Measurements from ENCODE around the gene CTU1. TPM values are rescaled to one million over a fixed set of nuclear protein-coding genes. Genes with fewer than 3 reads are reported as not detected.

The CTU1 gene
- total RNA-seq: 10 to 100 TPM in 1 of 2 donors, 1 to 10 TPM in 1; 6.0 to 32.3 TPM

- no peaks in the 10 kb centered on the region for H3K9me3 ChIP-seq
- intact Hi-C loops (cut with DNase I): loop anchor here (10.0 kb wide), 1 partner anchor 303 kb away; no protein-coding TSS in a partner anchor
- no peaks in the 10 kb centered on the region for H3K27me3 ChIP-seq
- WGBS, 2 donors: 0% methylated on average over 17 to 43 of the region's 43 CpGs
- peaks cover 20% of the 10 kb centered on the region for H3K4me1 ChIP-seq
- peak within 1 kb of the TSS; percentile 56 to 89 for H3K4me3 ChIP-seq
- peak within 1 kb of the TSS in 3 of 4 donors; percentile 32 to 62 (median 61) for H3K27ac ChIP-seq
- TF ChIP-seq CTCF (IDR thresholded peaks at IDR 0.05): peak in 3 of 7 experiments; percentile 23 to 67 (median 24)
- TF ChIP-seq POLR2A (IDR thresholded peaks at IDR 0.05): peak in 2 of 3 donors; percentile 63 to 66
- DNase-seq: peak; percentile 98 to 99 (median 99)
- peaks cover 0 to 2% of the 10 kb centered on the region in 2 donors for H3K36me3 ChIP-seq (replicated peaks in 1 of 2; ENCODE audit: insufficient read depth in 1 of 2, low read depth in 2 of 2)
- peak; percentile 99 for ATAC-seq
Measured at GRCh38 chr19:51108066-51108804, at the start of gene CTU1. CTU1 (minus strand) TSS chr19:51108409; CDS start chr19:51104569, 3,840 bp downstream.

- Histone ChIP-seq H3K27ac (no peak overlapping the region), H3K4me3 (no peak overlapping the region), H3K27me3 (peaks cover 0 to 6% of the 10 kb centered on the region in 2 donors), H3K4me1 (no peaks in the 10 kb centered on the region), H3K9me3 (no peaks in the 10 kb centered on the region), H3K36me3 (replicated peaks in 1 of 2; ENCODE audit: insufficient read depth in 1 of 2, low read depth in 2 of 2) (no peaks in the 10 kb centered on the region)
- TF ChIP-seq POLR2A (IDR thresholded peaks at IDR 0.05) (no peak), CTCF (IDR thresholded peaks at IDR 0.05) (no peak)
- ATAC-seq (no peak), DNase-seq (no peak)
- 13 to 24% methylated on average over 2 of the region's 2 CpGs for WGBS, 2 donors
- intact Hi-C loops (cut with DNase I): no loop called here
Measured at GRCh38 chr19:51157265-51157664, 49.1 kb upstream of the CTU1 start.

- no peak overlapping the region for H3K4me3 ChIP-seq
- 13 to 22% methylated on average over 1 to 2 of the region's 2 CpGs for WGBS, 2 donors
- ATAC-seq (no peak), DNase-seq (no peak)
- H3K27me3 ChIP-seq: peaks cover 0 to 6% of the 10 kb centered on the region in 2 donors
- H3K36me3 ChIP-seq (replicated peaks in 1 of 2; ENCODE audit: insufficient read depth in 1 of 2, low read depth in 2 of 2): no peaks in the 10 kb centered on the region
- H3K27ac ChIP-seq: no peak overlapping the region
- intact Hi-C loops (cut with DNase I): no loop called here
- no peaks in the 10 kb centered on the region for H3K4me1 ChIP-seq
- TF ChIP-seq POLR2A (IDR thresholded peaks at IDR 0.05): no peak
- TF ChIP-seq CTCF (IDR thresholded peaks at IDR 0.05): no peak
- no peaks in the 10 kb centered on the region for H3K9me3 ChIP-seq
Measured at GRCh38 chr19:51156710-51157109, 48.5 kb upstream of the CTU1 start.

- DNase-seq (no peak), ATAC-seq (no peak)
- H3K27me3 ChIP-seq: no peaks in the 10 kb centered on the region
- no peaks in the 10 kb centered on the region for H3K36me3 ChIP-seq (replicated peaks in 1 of 2; ENCODE audit: insufficient read depth in 1 of 2, low read depth in 2 of 2)
- H3K4me3 ChIP-seq: no peak overlapping the region
- intact Hi-C loops (cut with DNase I): no loop called here
- TF ChIP-seq CTCF (IDR thresholded peaks at IDR 0.05): no peak
- no peak for TF ChIP-seq POLR2A (IDR thresholded peaks at IDR 0.05)
- no peak overlapping the region for H3K27ac ChIP-seq
- no peaks in the 10 kb centered on the region for H3K9me3 ChIP-seq
- WGBS, 2 donors: 48 to 53% methylated on average over 3 of the region's 3 CpGs
- H3K4me1 ChIP-seq: no peaks in the 10 kb centered on the region
Measured at GRCh38 chr19:51150627-51151026, 42.4 kb upstream of the CTU1 start.

- no peak for TF ChIP-seq CTCF (IDR thresholded peaks at IDR 0.05)
- TF ChIP-seq POLR2A (IDR thresholded peaks at IDR 0.05): no peak
Measured at GRCh38 chr19:51148580-51148979, 40.4 kb upstream of the CTU1 start.

More at GRCh38 chr19:51148580-51148979, 40.4 kb upstream of the CTU1 start:
- DNase-seq: no peak
- Histone ChIP-seq H3K4me1 (no peaks in the 10 kb centered on the region), H3K9me3 (no peaks in the 10 kb centered on the region), H3K4me3 (no peak overlapping the region), H3K36me3 (replicated peaks in 1 of 2; ENCODE audit: insufficient read depth in 1 of 2, low read depth in 2 of 2) (no peaks in the 10 kb centered on the region), H3K27ac (no peak overlapping the region), H3K27me3 (no peaks in the 10 kb centered on the region)
- 46 to 67% methylated on average over 3 of the region's 3 CpGs for WGBS, 2 donors
- intact Hi-C loops (cut with DNase I): no loop called here
- ATAC-seq: no peak

Data from body of pancreas (tissue), 4 donors.